ENCODE data around the gene CCDC120.

The CCDC120 gene

DNA sequence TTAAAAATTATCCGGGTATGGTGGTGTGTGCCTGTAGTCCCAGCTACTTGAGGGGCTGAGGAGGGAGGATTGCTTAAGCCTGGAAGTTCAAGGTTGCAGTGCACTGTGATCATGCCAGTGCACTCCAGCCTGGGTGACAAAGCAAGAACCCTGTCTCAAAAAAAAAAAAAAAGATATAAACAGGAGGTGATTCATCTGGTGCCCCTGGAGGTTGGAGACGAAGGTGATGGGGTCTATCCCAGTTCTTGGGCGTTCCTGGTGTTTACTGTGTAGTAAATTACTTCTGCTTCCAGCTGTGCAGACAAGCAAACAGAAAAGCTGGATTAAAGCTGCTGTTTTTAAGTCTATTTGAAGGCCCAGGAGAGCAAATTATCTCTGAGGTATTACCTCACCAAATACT is 44.8 kb downstream of the CCDC120 start:
- DNase-seq = no peak

DNA sequence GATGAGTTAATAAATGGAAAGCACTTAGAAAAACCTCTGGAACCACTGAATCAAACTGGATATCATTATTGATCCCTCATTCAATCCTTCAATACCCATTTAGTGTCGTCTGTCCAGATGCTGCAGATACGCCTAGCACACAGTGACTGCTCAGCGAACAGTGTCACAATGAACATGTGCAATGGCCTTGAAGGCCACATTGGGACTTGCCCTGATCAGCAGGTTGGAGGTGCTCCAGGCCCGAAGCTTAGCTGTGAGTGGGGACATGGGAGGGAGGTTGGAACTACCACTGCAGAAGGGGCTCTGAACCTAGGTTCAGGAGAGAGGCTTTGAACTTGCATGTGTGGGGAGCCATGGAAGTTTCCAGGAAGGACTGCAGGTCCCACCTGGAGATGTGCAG is 47.5 kb downstream of the CCDC120 start:
- DNase-seq = no peak

GRCh38 chrX:49106930-49107329 is 48.1 kb downstream of the CCDC120 start:
- DNase-seq = no peak

- no peak for DNase-seq
Measured at GRCh38 chrX:49108641-49109040, 49.8 kb downstream of the CCDC120 start.

DNA sequence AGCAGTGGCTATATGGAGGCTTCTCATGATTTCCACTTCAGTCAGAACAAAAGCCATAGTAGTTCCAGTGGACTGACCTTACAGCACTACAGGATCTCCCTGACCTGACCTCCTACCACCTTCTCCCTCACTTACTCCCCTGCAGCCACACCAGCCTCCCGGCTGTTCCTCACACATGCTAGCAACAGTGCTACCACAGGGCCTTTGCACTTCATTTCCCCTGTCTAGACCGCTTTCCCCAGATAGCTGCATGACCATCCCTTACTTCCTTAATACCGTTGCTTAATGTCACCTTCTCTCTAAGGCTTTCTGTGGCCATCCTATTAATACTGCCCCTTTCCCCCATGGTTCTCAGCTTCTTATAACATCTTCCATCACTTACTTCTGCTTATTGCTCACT is 51.6 kb downstream of the CCDC120 start:
- DNase-seq = no peak

DNA sequence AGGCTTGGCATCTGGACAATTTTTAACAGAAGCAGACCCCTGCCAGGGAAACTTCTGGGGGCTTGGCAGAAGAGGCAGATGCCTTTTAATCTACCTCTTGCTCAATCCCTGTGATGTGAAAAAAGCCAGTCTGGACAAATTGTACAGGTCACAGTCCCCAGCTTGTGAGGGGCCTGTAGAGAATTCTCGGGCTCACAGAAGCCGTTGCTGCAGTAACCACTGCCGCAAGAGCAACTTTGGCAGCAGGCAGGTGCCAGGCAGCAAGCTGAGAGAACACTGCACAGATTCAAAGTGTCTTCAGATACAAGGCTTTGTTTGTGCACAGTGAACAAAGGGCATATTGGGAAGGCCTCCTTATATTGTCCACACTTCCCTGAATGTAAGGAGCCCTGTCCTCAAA is 53.0 kb downstream of the CCDC120 start:
- DNase-seq = no peak

DNA sequence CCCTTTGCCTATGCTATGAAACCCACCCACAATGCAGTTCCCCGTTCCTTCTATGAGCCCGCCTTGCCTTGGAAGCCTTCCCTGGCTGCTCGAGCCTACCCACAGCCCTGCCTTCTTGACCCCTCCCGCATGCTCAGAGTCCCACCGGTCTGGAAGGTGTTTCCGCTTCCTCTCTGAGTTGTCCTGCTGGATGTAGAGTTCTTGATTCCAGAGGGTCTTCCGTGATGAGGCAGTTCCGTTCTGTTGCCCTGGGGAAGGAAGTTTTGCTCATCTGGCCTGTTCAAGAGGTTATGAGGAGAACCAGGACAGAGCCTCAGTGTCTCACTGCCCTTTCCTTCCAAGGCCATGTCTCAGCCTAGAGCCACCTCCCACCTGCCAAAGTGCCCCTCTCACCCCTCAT is 57.3 kb downstream of the CCDC120 start:
- no peak for DNase-seq

- no peak for DNase-seq
Measured at GRCh38 chrX:49116716-49117115, 57.9 kb downstream of the CCDC120 start.

GRCh38 chrX:49117581-49117980 is 58.8 kb downstream of the CCDC120 start:
- DNase-seq = no peak
